SK-N-SH treated with all-trans-retinoic acid at 6 μM for 48 hours (cell line): Measurements from ENCODE around the gene PARD3B.

Experiments
- ATAC-seq: fragments of 200-7000 bp; cut with Tn5 transposase; 3 replicates; pipeline ENCODE4 v1.9.1; 2020; ENCODE audit warnings: mild to moderate bottlenecking, moderate library complexity
- BACH2 ChIP-seq: fragments of 250-450 bp; sonication (Bioruptor Pico); IDR thresholded peaks from 2 replicates; pipeline ENCODE4 v1.9.0; 2021; ENCODE audit warnings: mild to moderate bottlenecking, borderline replicate concordance
- CREB5 ChIP-seq: fragments of 250-450 bp; sonication (Bioruptor Pico); IDR thresholded peaks from 2 replicates; pipeline ENCODE4 v1.5.1; 2020; ENCODE audit warnings: low read depth, mild to moderate bottlenecking, moderate library complexity
- CSDC2 ChIP-seq: fragments of 250-450 bp; sonication (Bioruptor Pico); IDR thresholded peaks from 2 replicates; pipeline ENCODE4 v1.5.0; 2020; ENCODE audit warnings: mild to moderate bottlenecking, moderate library complexity
- CSRNP3 ChIP-seq: fragments of 250-450 bp; sonication (Bioruptor Pico); IDR thresholded peaks from 2 replicates; pipeline ENCODE4 v1.5.1; 2021; ENCODE audit warnings: mild to moderate bottlenecking, moderate library complexity
- ISL1 ChIP-seq: fragments of 250-450 bp; sonication (Bioruptor Pico); IDR thresholded peaks from 2 replicates; pipeline ENCODE4 v2.1.2; 2022; ENCODE audit warnings: mild to moderate bottlenecking, moderate library complexity
- OSR1 ChIP-seq: fragments of 250-450 bp; sonication (Bioruptor Pico); IDR thresholded peaks from 2 replicates; pipeline ENCODE4 v1.8.0; 2022; ENCODE audit warnings: moderate library complexity, mild to moderate bottlenecking, inconsistent platforms
- RARB ChIP-seq: fragments of 250-450 bp; sonication (Bioruptor Pico); IDR thresholded peaks from 2 replicates; pipeline ENCODE4 v1.8.0; 2021; ENCODE audit warnings: mild to moderate bottlenecking, moderate library complexity
- TCF4 ChIP-seq: fragments of 250-450 bp; sonication (Bioruptor Pico); IDR thresholded peaks from 2 replicates; pipeline ENCODE4 v1.8.0; 2021; ENCODE audit warnings: mild to moderate bottlenecking, moderate library complexity, borderline replicate concordance
- TOX ChIP-seq: fragments of 250-450 bp; sonication (Bioruptor Pico); IDR thresholded peaks from 2 replicates; pipeline ENCODE4 v1.8.0; 2021; ENCODE audit warnings: mild to moderate bottlenecking, moderate library complexity, borderline replicate concordance
- ZC3H10 ChIP-seq: fragments of 250-450 bp; sonication (Bioruptor Pico); IDR thresholded peaks from 2 replicates; pipeline ENCODE4 v1.5.1; 2021; ENCODE audit warnings: mild to moderate bottlenecking, moderate library complexity
- ZNF565 ChIP-seq: fragments of 450-650 bp; formaldehyde crosslinking; conservative IDR thresholded peaks from 2 replicates; pipeline ENCODE4 v1.5.0; 2020; ENCODE audit warnings: low read depth, mild to moderate bottlenecking, moderate library complexity
- ZNF70 ChIP-seq: fragments of 450-650 bp; formaldehyde crosslinking; IDR thresholded peaks from 2 replicates; pipeline ENCODE4 v1.5.0; 2020; ENCODE audit warnings: mild to moderate bottlenecking, moderate library complexity
- ZNF8 ChIP-seq: fragments of 450-650 bp; formaldehyde crosslinking; IDR thresholded peaks from 2 replicates; pipeline ENCODE4 v1.5.0; 2020; ENCODE audit warnings: mild to moderate bottlenecking, moderate library complexity
- TF ChIP-seq, protein P1 (sequence below): fragments of 250-450 bp; sonication (Bioruptor Pico); IDR thresholded peaks from 2 replicates; pipeline ENCODE4 v1.8.0; 2020; ENCODE audit warnings: mild to moderate bottlenecking, moderate library complexity, borderline replicate concordance
- TF ChIP-seq, protein P2 (sequence below): fragments of 250-450 bp; sonication (Bioruptor Pico); IDR thresholded peaks from 2 replicates; pipeline ENCODE4 v1.8.0; 2021; ENCODE audit warnings: low read depth, mild to moderate bottlenecking, moderate library complexity, borderline replicate concordance

PARD3B gene

GRCh38 chr2:204581946-204582345, 36.7 kb downstream of the PARD3B start:
- no peak for ATAC-seq
- TF ChIP-seq BACH2 (CRISPR knock-in tag) (no peak), ZNF70 (no peak), CREB5 (no peak), OSR1 (CRISPR knock-in tag) (no peak), CSDC2 (CRISPR knock-in tag) (no peak)

DNA sequence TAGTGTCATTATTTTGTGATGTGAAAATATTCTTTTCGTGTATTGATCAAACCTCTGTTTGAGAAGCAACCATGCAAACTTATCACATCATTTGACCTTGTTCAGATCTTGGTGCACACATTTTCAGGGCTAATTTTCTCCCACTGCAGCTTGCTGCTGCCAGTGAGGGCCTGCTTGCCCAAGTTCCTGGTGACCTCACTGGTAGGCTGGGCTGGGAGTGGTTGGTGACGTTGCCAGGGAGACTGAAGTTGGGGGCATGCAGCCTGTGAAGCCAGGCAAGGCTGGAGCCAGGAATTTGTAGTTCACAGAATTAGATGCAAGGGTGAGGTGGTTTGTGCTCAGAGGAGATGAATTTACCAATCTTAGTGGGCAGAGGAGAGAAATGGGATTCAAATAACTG, 38.5 kb downstream of the PARD3B start:
- TF ChIP-seq ZNF70 (no peak), CREB5 (no peak), ISL1 (CRISPR knock-in tag) (no peak)
- ATAC-seq: no peak

- ATAC-seq: no peak
- TF ChIP-seq TCF4 (CRISPR knock-in tag) (no peak), TOX (no peak), CSRNP3 (no peak), RARB (CRISPR knock-in tag) (no peak), ZNF8 (CRISPR knock-in tag) (no peak), CREB5 (no peak), ZNF565 (CRISPR knock-in tag) (no peak)
- TF ChIP-seq, protein P1, sequence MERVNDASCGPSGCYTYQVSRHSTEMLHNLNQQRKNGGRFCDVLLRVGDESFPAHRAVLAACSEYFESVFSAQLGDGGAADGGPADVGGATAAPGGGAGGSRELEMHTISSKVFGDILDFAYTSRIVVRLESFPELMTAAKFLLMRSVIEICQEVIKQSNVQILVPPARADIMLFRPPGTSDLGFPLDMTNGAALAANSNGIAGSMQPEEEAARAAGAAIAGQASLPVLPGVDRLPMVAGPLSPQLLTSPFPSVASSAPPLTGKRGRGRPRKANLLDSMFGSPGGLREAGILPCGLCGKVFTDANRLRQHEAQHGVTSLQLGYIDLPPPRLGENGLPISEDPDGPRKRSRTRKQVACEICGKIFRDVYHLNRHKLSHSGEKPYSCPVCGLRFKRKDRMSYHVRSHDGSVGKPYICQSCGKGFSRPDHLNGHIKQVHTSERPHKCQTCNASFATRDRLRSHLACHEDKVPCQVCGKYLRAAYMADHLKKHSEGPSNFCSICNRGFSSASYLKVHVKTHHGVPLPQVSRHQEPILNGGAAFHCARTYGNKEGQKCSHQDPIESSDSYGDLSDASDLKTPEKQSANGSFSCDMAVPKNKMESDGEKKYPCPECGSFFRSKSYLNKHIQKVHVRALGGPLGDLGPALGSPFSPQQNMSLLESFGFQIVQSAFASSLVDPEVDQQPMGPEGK (CRISPR knock-in tag): no peak
Observed at GRCh38 chr2:204585930-204586329, 40.7 kb downstream of the PARD3B start.

DNA sequence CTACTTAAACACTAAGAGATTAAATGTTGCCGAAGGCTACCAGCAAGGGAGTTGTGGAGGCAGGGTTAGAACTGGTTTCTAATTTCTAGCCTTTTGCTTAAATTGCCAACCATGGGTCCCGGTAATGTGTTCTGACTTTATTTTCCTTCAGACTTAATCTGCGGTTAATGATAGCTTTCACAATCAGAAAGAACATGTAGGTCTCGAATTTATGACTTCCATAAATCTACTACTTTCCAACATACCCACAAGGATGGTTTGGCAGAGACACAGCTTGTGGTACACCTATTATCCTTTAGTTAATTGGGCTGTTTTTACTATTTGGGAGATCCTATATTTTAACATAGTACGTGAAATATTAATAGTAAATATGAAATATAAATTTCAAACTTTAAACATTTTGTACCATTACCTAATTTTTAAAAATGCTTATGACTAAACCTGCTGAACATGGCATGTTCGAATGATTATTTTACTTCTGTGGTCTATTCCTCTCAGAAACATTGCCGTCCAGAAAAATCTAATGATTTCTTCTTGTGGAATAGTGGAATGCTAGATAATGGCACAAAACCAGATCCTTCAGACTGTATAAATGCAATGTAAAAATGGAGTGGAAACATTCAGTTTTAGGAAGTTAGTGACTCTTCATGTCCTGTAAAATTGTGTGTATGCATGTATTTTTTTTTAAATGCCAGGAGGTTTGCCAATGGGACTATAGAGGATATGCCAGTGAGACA, 41.3 kb downstream of the PARD3B start:
- no peak for ATAC-seq
- TF ChIP-seq CREB5 (no peak), ISL1 (CRISPR knock-in tag) (no peak), ZC3H10 (CRISPR knock-in tag) (no peak)
- TF ChIP-seq, protein P2, sequence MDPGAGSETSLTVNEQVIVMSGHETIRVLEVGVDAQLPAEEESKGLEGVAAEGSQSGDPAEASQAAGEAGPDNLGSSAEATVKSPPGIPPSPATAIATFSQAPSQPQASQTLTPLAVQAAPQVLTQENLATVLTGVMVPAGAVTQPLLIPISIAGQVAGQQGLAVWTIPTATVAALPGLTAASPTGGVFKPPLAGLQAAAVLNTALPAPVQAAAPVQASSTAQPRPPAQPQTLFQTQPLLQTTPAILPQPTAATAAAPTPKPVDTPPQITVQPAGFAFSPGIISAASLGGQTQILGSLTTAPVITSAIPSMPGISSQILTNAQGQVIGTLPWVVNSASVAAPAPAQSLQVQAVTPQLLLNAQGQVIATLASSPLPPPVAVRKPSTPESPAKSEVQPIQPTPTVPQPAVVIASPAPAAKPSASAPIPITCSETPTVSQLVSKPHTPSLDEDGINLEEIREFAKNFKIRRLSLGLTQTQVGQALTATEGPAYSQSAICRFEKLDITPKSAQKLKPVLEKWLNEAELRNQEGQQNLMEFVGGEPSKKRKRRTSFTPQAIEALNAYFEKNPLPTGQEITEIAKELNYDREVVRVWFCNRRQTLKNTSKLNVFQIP (CRISPR knock-in tag): no peak
- TF ChIP-seq, protein P1 (CRISPR knock-in tag): no peak
